K562 (cell line): ENCODE measurements around the gene SMG6. TPM values are rescaled to one million over a fixed set of nuclear protein-coding genes. Genes with fewer than 3 reads are reported as not detected.

Experiments
- BCOR ChIP-seq: fragments of 450-650 bp; IDR thresholded peaks from 2 replicates; pipeline ENCODE4 v1.6.1; 2016
- CBFB ChIP-seq: sonication (generic); formaldehyde crosslinking; IDR thresholded peaks from 2 replicates; pipeline ENCODE4 v1.4.0; 2020; ENCODE audit warnings: mild to moderate bottlenecking, missing genetic modification reagents
- IRF2 ChIP-seq: sonication (generic); formaldehyde crosslinking; IDR thresholded peaks from 2 replicates; pipeline ENCODE4 v1.8.1; 2022; ENCODE audit warnings: mild to moderate bottlenecking, missing genetic modification reagents
- PRDM10 ChIP-seq: fragments of 450-650 bp; IDR thresholded peaks from 2 replicates; pipeline ENCODE4 v1.6.1; 2018; ENCODE audit not compliant: partially characterized antibody
- PREB ChIP-seq: sonication (generic); formaldehyde crosslinking; IDR thresholded peaks from 2 replicates; pipeline ENCODE4 v1.8.1; 2023; ENCODE audit warnings: mild to moderate bottlenecking, missing genetic modification reagents
- STAT5B ChIP-seq: fragments of 250-450 bp; sonication (Bioruptor Pico); IDR thresholded peaks from 2 replicates; pipeline ENCODE4 v1.8.0; 2021; ENCODE audit warnings: mild to moderate bottlenecking, inconsistent platforms
- TFE3 ChIP-seq: fragments of 450-650 bp; formaldehyde crosslinking; IDR thresholded peaks from 2 replicates; pipeline ENCODE4 v1.4.0; 2020; ENCODE audit warnings: mild to moderate bottlenecking, mixed read lengths
- polyA plus RNA-seq, 8 experiments: library from polyadenylated mRNA; depleted of rRNA in 4 of 8; stranded (reverse) in 5 of 8; unstranded in 3 of 8; fragments of >200 nt; fragmentation: Nextera tagmentation in 2 of 8; fragmentation: Illumina TruSeq in 1 of 8; extraction: Ambion mirVana in 2 of 8; extraction: Trizol in 1 of 8; gene quantifications; 2 replicates each; pipeline versions ENCODE4 v1.2.1 to v1.2.3, GENCODE V29; 2011 to 2014; ENCODE audit warnings: inconsistent platforms in 1 of 8, missing spikeins in 1 of 8
- total RNA-seq, 7 experiments: library from RNA; depleted of rRNA in 6 of 7; stranded (reverse); fragments of >200 nt in 6 of 7; fragmentation: Illumina TruSeq in 2 of 7; extraction: Trizol in 2 of 7; gene quantifications; 2 replicates each; pipeline versions ENCODE4 v1.2.1 to v1.2.3, GENCODE V29; 2011 to 2021; ENCODE audit warnings: low replicate concordance in 1 of 7
- TF ChIP-seq, protein P1 (sequence below): fragments of 250-450 bp; sonication (Bioruptor Pico); IDR thresholded peaks from 2 replicates; pipeline ENCODE4 v1.5.0; 2020; ENCODE audit warnings: mild to moderate bottlenecking

SMG6 gene
- total and polyA plus RNA-seq, 9 of the 15 experiments (the other 6 are each of a cell fraction or from before 2014, with no cell fraction given) = 0.44 to 13.9 (median 6.0) TPM

GRCh38 chr17:2137342-2138098 lies 166.1 kb downstream of the SMG6 start (continued):
- no peak for TF ChIP-seq PRDM10
- no peak for TF ChIP-seq PREB (CRISPR knock-in tag)
- no peak for TF ChIP-seq IRF2 (CRISPR knock-in tag)
- TF ChIP-seq, protein P1, sequence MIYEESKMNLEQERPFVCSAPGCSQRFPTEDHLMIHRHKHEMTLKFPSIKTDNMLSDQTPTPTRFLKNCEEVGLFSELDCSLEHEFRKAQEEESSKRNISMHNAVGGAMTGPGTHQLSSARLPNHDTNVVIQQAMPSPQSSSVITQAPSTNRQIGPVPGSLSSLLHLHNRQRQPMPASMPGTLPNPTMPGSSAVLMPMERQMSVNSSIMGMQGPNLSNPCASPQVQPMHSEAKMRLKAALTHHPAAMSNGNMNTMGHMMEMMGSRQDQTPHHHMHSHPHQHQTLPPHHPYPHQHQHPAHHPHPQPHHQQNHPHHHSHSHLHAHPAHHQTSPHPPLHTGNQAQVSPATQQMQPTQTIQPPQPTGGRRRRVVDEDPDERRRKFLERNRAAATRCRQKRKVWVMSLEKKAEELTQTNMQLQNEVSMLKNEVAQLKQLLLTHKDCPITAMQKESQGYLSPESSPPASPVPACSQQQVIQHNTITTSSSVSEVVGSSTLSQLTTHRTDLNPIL (CRISPR knock-in tag) = no peak
- TF ChIP-seq TFE3 (CRISPR knock-in tag) = no peak
- TF ChIP-seq BCOR = no peak
- TF ChIP-seq CBFB = no peak
- TF ChIP-seq STAT5B (CRISPR knock-in tag) = no peak
- TF ChIP-seq, all 486 proteins: peak for 11
